Ectodermal cell (in vitro differentiated cells): ENCODE measurements around the gene CARD10.
"Not testable (repeated sequence)": the region's sequence is repeated elsewhere in the genome, so short reads cannot be mapped to it uniquely, and the experiment has no call there.

Experiments used
- H3K27ac ChIP-seq: 2 replicates; pipeline ENCODE4 v1.7.0; 2013; ENCODE audit warnings: mild to moderate bottlenecking, low read depth, low read length; ENCODE audit not compliant: insufficient read depth, poor library complexity, severe bottlenecking
- H3K27me3 ChIP-seq: 2 replicates; pipeline ENCODE4 v1.7.0; 2013; ENCODE audit warnings: mild to moderate bottlenecking, low read length; ENCODE audit not compliant: insufficient read depth, control insufficient read depth, poor library complexity, severe bottlenecking
- H3K36me3 ChIP-seq: one replicate; pipeline ENCODE4 v1.7.0; 2013; ENCODE audit warnings: low read length; ENCODE audit not compliant: control insufficient read depth, insufficient read depth
- H3K4me1 ChIP-seq: one replicate; pipeline ENCODE4 v1.7.0; 2013; ENCODE audit warnings: low read length; ENCODE audit not compliant: control insufficient read depth, insufficient read depth
- H3K4me3 ChIP-seq: 2 replicates; pipeline ENCODE4 v1.7.0; 2013; ENCODE audit warnings: low read depth, low read length, control low read depth; ENCODE audit not compliant: insufficient read depth
- H3K9me3 ChIP-seq: 2 replicates; pipeline ENCODE4 v1.7.0; 2013; ENCODE audit warnings: mild to moderate bottlenecking, low read length, moderate library complexity; ENCODE audit not compliant: control insufficient read depth
- WGBS, 2 experiments: methylation state at CpG; one replicate each; pipeline ENCODE4 v1.1.7; 2013; ENCODE audit warnings: missing lambda C conversion rate in 2 of 2; 5-methylcytosine and 5-hydroxymethylcytosine counted together

The CARD10 gene

DNA sequence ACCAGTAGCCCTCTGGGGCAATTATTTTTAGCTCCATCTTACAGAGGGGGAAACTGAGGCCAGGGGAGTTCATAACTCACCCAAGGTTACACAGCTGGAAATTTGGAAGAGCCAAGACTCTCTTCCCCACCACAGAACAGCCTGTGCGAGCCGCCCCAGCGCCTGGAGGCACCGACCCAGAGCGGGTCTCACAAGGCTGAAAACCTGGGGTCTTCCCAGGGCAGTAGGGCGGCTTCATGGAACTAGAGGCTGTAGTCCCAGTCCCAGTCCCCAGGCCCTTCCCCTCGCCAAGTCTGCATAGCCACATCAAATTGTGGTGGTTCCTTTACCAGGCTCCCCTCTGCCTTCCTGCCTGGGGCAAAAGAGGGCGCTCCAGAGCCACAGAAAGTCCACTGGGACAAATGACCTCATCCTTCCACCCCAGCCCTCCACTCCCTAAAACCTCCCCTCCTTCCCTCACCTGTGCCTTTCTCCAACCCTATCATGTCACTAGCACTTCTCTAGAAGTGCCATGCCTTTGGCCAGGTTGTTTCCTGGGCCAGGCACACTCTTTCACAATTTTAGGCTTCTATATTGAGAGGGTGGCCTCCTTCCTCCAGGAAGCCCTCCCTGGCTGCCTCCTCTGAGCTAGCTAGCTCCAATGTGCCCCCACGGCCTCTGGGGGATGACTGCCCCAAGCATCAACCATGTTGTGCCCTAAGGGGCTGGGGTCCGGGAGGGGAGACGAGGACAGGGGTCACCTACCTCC is 25.9 kb upstream of the CARD10 start:
- Histone ChIP-seq H3K27ac (no peak overlapping the region), H3K4me1 (peaks cover 24% of the 10 kb centered on the region), H3K36me3 (no peaks in the 10 kb centered on the region), H3K4me3 (no peak overlapping the region), H3K27me3 (no peaks in the 10 kb centered on the region), H3K9me3 (no peaks in the 10 kb centered on the region)
- 43 to 45% methylated on average over 11 of the region's 11 CpGs for WGBS, 2 experiments

DNA sequence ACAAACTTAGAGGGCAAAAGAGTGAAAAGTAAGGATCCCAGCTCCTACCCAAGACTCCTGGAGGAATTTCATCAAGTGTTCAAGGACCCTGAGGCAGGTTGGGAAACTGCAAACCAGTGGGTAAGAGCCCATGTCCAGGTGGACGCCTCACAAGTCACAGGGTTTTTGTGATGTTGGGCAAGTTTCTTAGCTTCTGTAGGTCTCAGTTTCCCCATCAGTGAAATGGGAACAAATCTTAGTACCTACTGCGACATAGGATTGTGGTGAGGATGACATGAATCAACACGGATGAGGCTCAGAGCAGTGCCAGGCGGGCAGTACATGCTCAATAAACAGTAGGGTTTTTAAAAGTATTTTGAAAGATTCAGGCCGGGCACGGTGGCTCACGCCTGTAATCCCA is 23.7 kb upstream of the CARD10 start:
- Histone ChIP-seq H3K36me3 (no peaks in the 10 kb centered on the region), H3K4me1 (peaks cover 23% of the 10 kb centered on the region)
- 93 to 94% methylated on average over 7 of the region's 7 CpGs for WGBS, 2 experiments

DNA sequence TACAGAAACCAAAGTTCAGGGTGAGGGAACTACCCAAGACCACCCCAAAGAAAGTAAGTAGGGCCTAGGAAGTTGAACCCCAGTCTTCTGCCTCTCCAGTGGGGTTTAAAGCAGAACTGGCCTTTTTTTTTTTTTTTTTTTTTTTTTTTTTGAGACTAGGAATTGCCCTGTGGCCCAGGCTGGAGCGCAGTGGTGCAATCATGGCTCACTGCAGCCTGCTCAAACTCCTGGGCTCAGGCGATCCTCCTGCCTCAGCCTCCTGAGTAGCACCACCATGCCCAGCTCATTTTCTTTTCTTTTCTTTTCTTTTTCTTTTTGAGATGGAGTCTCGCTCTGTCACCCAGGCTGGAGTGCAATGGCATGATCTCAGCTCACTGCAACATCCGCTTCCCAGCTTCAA is 23.2 kb upstream of the CARD10 start:
- H3K9me3 ChIP-seq, H3K27ac ChIP-seq, H3K4me3 ChIP-seq, H3K27me3 ChIP-seq, H3K36me3 ChIP-seq: not testable (repeated sequence)
- peaks cover 23% of the 10 kb centered on the region for H3K4me1 ChIP-seq
- whole genome bisulfite sequencing, 2 experiments = 90 to 91% methylated on average over 4 of the region's 4 CpGs

More for the DNA sequence above, 23.7 kb upstream of the CARD10 start:
- Histone ChIP-seq H3K9me3 (no peaks in the 10 kb centered on the region), H3K4me3 (no peak overlapping the region), H3K27ac (no peak overlapping the region), H3K27me3 (no peaks in the 10 kb centered on the region)

DNA sequence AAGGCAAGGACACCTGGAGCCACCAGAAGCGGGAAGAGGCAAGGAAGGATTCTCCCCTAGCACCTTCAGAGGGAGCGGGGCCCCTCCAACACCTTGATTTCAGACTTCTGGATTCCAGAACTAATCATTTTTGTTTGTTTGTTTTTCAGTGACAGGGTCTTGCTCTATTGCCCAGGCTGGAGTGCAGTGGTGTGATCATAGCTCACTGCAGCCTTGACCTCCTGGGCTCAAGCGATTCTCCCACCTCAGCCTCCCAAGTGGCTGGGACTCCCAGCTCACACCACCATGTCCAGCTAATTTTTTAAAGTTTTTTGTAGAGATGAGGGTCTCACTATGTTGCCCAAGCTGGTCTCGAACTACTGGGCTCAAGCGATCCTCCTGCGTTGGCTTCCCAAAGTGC is 20.6 kb upstream of the CARD10 start:
- H3K4me3 ChIP-seq, H3K36me3 ChIP-seq, H3K4me1 ChIP-seq, H3K27ac ChIP-seq, H3K9me3 ChIP-seq, H3K27me3 ChIP-seq: not testable (repeated sequence)
- WGBS, 2 experiments = 91 to 92% methylated on average over 6 of the region's 6 CpGs

DNA sequence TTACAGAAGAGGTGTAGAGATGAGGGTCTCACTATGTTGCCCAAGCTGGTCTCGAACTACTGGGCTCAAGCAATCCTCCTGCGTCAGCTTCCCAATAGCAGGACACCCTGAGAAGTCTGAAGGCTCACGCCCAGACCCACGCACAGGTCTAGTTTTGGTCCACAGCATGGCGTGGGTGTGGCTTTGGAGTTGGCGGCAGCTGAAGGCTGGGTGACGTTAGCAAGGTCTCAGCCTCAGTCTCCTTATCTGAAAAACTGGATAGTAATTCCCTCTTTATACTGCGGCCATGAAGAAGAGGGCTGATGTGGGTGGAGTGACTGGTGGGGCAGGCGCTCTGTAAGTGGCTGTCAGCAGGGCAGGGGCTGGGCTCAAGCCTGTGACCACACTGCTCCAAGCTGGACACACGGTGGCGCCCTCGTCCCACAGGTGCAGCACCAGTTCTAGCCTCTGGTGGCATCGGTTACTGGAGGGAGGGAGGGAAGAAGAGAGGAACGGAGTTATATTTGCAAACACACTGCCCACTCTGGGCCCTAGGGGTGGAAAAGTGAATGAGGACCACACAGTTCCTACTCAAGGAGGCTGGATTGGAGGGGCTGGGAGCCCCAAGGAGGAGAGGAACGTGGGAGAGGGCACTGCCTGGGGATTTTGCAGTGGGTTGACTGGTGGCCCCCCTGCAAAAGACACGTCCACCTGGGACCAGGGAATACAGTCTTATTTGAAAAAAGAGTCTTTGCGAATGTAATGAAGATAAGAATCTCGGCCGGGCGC is 19.6 kb upstream of the CARD10 start:
- Histone ChIP-seq H3K4me1 (peaks cover 7% of the 10 kb centered on the region), H3K9me3 (no peaks in the 10 kb centered on the region), H3K27ac (no peak overlapping the region), H3K36me3 (no peaks in the 10 kb centered on the region), H3K27me3 (no peaks in the 10 kb centered on the region), H3K4me3 (no peak overlapping the region)
- 47 to 49% methylated on average over 20 of the region's 20 CpGs for WGBS, 2 experiments

DNA sequence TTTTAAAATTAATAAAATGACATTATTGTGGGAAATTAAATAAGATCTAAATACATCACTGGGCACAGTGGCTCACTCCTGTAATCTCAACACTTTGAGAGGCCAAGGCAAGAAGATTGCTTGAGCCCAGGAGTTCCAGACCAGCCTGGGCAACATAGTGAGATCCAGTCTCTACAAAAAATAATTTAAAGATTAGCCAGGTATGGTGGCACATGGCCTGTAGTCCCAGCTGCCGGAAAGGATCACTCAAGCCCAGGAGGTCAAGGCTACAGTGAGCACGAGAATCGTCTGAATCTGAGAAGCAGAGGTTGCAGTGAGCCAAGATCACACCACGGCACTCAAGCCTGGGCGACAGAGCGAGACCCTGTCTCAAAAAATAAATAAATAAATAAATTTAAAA is 15.9 kb upstream of the CARD10 start:
- Histone ChIP-seq H3K9me3 (no peaks in the 10 kb centered on the region), H3K27ac (no peak overlapping the region), H3K4me1 (peaks cover 7% of the 10 kb centered on the region), H3K36me3 (no peaks in the 10 kb centered on the region), H3K27me3 (no peaks in the 10 kb centered on the region), H3K4me3 (no peak overlapping the region)
- 83 to 88% methylated on average over 3 to 5 of the region's 6 CpGs for WGBS, 2 experiments

DNA sequence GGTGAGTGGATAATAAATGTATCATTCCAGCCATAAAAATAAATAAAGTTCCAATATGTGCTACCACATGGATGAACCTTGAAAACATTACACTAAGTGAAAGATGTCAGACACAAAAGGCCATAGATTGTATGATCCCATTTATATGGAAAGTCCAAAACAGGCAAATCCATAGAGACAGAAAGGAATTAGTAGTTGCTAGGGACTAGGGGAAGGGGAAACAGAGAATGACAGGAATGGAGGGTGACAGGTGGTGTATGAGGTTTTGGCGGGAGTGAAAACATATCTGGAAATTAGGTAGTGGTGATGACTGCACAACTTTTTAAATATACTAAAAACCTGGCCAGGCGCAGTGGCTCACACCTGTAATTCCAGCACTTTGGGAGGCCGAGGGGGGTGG is 15.2 kb upstream of the CARD10 start:
- Histone ChIP-seq H3K27ac (no peak overlapping the region), H3K4me3 (no peak overlapping the region), H3K4me1 (peaks cover 7% of the 10 kb centered on the region), H3K36me3 (no peaks in the 10 kb centered on the region), H3K27me3 (no peaks in the 10 kb centered on the region), H3K9me3 (no peaks in the 10 kb centered on the region)
- WGBS, 2 experiments = 92 to 96% methylated on average over 3 of the region's 3 CpGs

DNA sequence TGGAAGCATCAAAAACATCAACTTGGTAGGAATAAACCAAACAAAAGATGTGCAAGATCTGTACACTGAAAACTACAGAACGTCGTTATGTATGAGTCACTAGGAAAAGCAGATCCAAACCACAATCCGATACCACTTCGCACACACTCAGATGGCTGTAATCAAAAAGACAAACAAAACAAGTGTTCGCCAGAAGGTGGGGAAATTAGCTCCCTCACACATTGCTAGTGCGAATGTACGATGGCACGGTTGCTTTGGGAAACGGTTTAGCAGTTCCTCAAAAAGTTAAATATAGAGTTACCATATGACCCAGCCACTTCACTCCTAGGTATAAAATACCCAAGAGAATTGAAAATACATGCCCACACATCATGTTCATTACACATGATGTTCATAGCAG is 14.8 kb upstream of the CARD10 start:
- 94 to 96% methylated on average over 9 of the region's 9 CpGs for WGBS, 2 experiments
- Histone ChIP-seq H3K36me3 (no peaks in the 10 kb centered on the region), H3K27me3 (no peaks in the 10 kb centered on the region), H3K4me1 (peaks cover 4% of the 10 kb centered on the region), H3K27ac (no peak overlapping the region), H3K9me3 (no peaks in the 10 kb centered on the region), H3K4me3 (no peak overlapping the region)

DNA sequence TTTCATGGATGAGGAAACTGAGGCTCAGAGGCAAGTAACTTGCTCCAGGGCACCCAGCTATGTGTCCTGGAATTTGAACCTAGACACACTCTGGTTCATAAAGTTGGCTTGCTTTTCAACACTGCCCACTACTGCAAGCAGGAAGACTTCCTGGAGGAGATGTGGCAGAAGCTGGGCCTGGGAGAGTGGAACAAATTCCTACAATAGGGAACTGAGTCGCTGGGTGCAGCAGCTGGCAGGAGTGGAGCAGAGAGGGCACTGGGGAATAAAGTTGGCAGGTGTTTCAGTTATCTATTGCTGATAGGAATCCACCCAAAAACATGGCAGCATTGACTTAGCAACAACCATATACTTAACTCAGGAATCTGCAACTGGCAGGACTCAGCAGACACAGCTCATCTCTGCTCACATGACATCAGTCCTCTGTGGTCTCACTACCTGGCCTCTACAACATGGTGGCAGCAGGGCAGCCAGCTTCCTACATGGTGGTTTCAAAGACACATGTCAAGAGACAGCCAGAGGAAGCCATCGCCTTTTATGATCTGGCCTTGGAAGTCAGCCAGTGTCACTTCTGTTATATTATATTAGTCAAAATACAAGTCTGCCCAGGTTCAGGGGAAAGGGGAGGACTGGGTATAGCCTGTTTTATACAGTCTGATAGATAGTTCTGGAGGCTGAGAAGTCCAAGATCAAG is 10.6 kb upstream of the CARD10 start:
- Histone ChIP-seq H3K4me1 (no peaks in the 10 kb centered on the region), H3K27ac (no peak overlapping the region), H3K36me3 (no peaks in the 10 kb centered on the region), H3K4me3 (no peak overlapping the region), H3K9me3 (no peaks in the 10 kb centered on the region), H3K27me3 (no peaks in the 10 kb centered on the region)
- WGBS, 2 experiments = 92% methylated on average over 2 of the region's 2 CpGs

DNA sequence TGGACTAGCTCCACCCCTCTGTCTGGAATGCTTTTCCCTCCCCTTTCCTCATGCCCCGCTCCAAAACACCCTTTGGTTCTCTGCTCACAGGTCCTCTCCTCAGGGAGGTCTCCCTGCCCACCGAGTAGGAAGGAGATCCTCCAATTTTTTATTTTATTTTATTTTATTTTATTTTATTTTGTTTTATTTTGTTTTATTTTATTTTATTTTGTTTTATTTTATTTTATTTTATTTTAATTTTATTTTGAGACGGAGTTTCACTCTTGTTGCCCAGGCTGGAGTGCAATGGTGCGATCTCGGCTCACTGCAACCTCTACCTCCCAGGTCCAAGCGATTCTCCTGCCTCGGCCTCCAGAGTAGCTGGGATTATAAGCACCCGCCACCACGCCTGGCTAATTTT is 8.7 kb upstream of the CARD10 start:
- not testable (repeated sequence) for H3K4me1 ChIP-seq, H3K9me3 ChIP-seq, H3K4me3 ChIP-seq, H3K27me3 ChIP-seq, H3K27ac ChIP-seq, H3K36me3 ChIP-seq
- WGBS, 2 experiments = 92 to 94% methylated on average over 8 to 9 of the region's 9 CpGs
